ENCODE data around the gene CRACR2A. TPM values are rescaled to one million over a fixed set of nuclear protein-coding genes. Genes with fewer than 3 reads are reported as not detected.

CRACR2A gene
- total RNA-seq, 1 experiment from 2014 or later, result not detected

- ChIA-PET CTCF (interaction anchor here (0.6 to 0.7 kb wide), 2 partner anchors 131 to 928 kb away, joined by 3 read pairs; no protein-coding TSS in a partner anchor), POLR2A (no interaction called here)
- peaks cover 12% of the 10 kb centered on the region for H3K4me1 Mint-ChIP-seq (ENCODE audit: insufficient read depth, unreplicated experiment)
- no TSS peak for BruUV-seq (replicated peaks)
- no peak overlapping the region for H3K4me3 Mint-ChIP-seq (ENCODE audit: unreplicated experiment)
- H3K36me3 Mint-ChIP-seq (ENCODE audit: insufficient read depth, unreplicated experiment), result no peaks in the 10 kb centered on the region
- intact Hi-C loops (cut with micrococcal nuclease), result no loop called here
- H3K9me3 Mint-ChIP-seq (ENCODE audit: unreplicated experiment), result no peaks in the 10 kb centered on the region
- no peak overlapping the region for H3K27ac Mint-ChIP-seq (ENCODE audit: low read depth, unreplicated experiment)
- DNase-seq (ENCODE audit: unreplicated experiment), result no peak
- H3K27me3 Mint-ChIP-seq (ENCODE audit: insufficient read depth, unreplicated experiment), result peaks cover 12% of the 10 kb centered on the region
- TF ChIP-seq, protein P1, sequence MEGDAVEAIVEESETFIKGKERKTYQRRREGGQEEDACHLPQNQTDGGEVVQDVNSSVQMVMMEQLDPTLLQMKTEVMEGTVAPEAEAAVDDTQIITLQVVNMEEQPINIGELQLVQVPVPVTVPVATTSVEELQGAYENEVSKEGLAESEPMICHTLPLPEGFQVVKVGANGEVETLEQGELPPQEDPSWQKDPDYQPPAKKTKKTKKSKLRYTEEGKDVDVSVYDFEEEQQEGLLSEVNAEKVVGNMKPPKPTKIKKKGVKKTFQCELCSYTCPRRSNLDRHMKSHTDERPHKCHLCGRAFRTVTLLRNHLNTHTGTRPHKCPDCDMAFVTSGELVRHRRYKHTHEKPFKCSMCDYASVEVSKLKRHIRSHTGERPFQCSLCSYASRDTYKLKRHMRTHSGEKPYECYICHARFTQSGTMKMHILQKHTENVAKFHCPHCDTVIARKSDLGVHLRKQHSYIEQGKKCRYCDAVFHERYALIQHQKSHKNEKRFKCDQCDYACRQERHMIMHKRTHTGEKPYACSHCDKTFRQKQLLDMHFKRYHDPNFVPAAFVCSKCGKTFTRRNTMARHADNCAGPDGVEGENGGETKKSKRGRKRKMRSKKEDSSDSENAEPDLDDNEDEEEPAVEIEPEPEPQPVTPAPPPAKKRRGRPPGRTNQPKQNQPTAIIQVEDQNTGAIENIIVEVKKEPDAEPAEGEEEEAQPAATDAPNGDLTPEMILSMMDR (IDR thresholded peaks at IDR 0.05; ENCODE audit: unreplicated experiment), result no peak
Observed at GRCh38 chr12:3646561-3647241, 106.2 kb downstream of the CRACR2A start.

- no TSS peak for BruUV-seq (replicated peaks)
- TF ChIP-seq, protein P1 (IDR thresholded peaks at IDR 0.05; ENCODE audit: unreplicated experiment), result no peak
- DNase-seq (ENCODE audit: unreplicated experiment), result no peak
- POLR2A ChIA-PET, result no interaction called here
- H3K27ac Mint-ChIP-seq (ENCODE audit: low read depth, unreplicated experiment), result no peak overlapping the region
- H3K27me3 Mint-ChIP-seq (ENCODE audit: insufficient read depth, unreplicated experiment), result peaks cover 11% of the 10 kb centered on the region
- no peak overlapping the region for H3K4me3 Mint-ChIP-seq (ENCODE audit: unreplicated experiment)
- intact Hi-C loops (cut with micrococcal nuclease), result no loop called here
- CTCF ChIA-PET, result interaction anchor here (0.7 to 1.0 kb wide), 2 partner anchors 345 to 437 kb away, joined by 3 to 5 read pairs; no protein-coding TSS in a partner anchor
- no peaks in the 10 kb centered on the region for H3K9me3 Mint-ChIP-seq (ENCODE audit: unreplicated experiment)
- H3K4me1 Mint-ChIP-seq (ENCODE audit: insufficient read depth, unreplicated experiment), result peaks cover 13% of the 10 kb centered on the region
- no peaks in the 10 kb centered on the region for H3K36me3 Mint-ChIP-seq (ENCODE audit: insufficient read depth, unreplicated experiment)
Observed at GRCh38 chr12:3645091-3645490, 107.8 kb downstream of the CRACR2A start.

DNA sequence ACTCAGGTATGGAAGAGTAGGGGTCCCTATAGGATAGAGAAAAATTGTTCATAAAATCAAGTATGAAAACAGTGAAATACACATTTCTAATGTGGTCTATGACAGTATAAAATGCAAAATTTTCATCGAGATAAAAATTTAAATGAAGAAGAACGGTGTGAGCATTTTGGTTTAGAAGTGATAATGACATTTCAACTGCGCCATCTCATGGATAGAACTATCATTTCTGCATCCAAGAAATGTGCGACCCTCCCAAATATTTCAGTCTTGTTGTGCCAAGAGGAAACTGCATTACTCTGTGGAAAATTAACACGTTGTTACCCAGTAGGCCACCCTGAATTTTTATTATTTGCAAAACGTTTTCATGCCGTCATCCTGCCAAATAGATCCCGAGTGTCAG is 108.8 kb downstream of the CRACR2A start:
- DNase-seq (ENCODE audit: unreplicated experiment), result no peak
- Mint-ChIP-seq H3K27me3 (ENCODE audit: insufficient read depth, unreplicated experiment) (peaks cover 1% of the 10 kb centered on the region), H3K9me3 (ENCODE audit: unreplicated experiment) (no peaks in the 10 kb centered on the region), H3K36me3 (ENCODE audit: insufficient read depth, unreplicated experiment) (no peaks in the 10 kb centered on the region), H3K4me3 (ENCODE audit: unreplicated experiment) (no peak overlapping the region), H3K4me1 (ENCODE audit: insufficient read depth, unreplicated experiment) (peaks cover 13% of the 10 kb centered on the region), H3K27ac (ENCODE audit: low read depth, unreplicated experiment) (no peak overlapping the region)
- ChIA-PET CTCF (interaction anchor here (0.6 kb wide), 1 partner anchor 121 kb away, joined by 3 read pairs; no protein-coding TSS in a partner anchor), POLR2A (no interaction called here)
- BruUV-seq (replicated peaks), result no TSS peak
- intact Hi-C loops (cut with micrococcal nuclease), result loop anchor here (1.0 kb wide), 1 partner anchor 344 kb away; no protein-coding TSS in a partner anchor
- TF ChIP-seq, protein P1 (IDR thresholded peaks at IDR 0.05; ENCODE audit: unreplicated experiment), result no peak

- POLR2A ChIA-PET, result interaction anchor here (0.7 to 1.2 kb wide), 2 partner anchors 21 to 342 kb away, joined by 3 read pairs; no protein-coding TSS in a partner anchor
- no peak overlapping the region for H3K4me3 Mint-ChIP-seq (ENCODE audit: unreplicated experiment)
Observed at GRCh38 chr12:3641428-3642018, 111.4 kb downstream of the CRACR2A start.

More at GRCh38 chr12:3641428-3642018, 111.4 kb downstream of the CRACR2A start:
- peaks cover 13% of the 10 kb centered on the region for H3K4me1 Mint-ChIP-seq (ENCODE audit: insufficient read depth, unreplicated experiment)
- no peaks in the 10 kb centered on the region for H3K9me3 Mint-ChIP-seq (ENCODE audit: unreplicated experiment)
- no TSS peak for BruUV-seq (replicated peaks)
- H3K27me3 Mint-ChIP-seq (ENCODE audit: insufficient read depth, unreplicated experiment), result no peaks in the 10 kb centered on the region
- intact Hi-C loops (cut with micrococcal nuclease), result no loop called here
- H3K36me3 Mint-ChIP-seq (ENCODE audit: insufficient read depth, unreplicated experiment), result no peaks in the 10 kb centered on the region
- TF ChIP-seq, protein P1 (IDR thresholded peaks at IDR 0.05; ENCODE audit: unreplicated experiment), result no peak
- CTCF ChIA-PET, result interaction anchor here (0.6 to 2.8 kb wide), 3 partner anchors 10 to 342 kb away, joined by 3 to 10 read pairs (median 6); no protein-coding TSS in a partner anchor
- H3K27ac Mint-ChIP-seq (ENCODE audit: low read depth, unreplicated experiment), result peak overlapping the region; percentile 21
- peak; percentile 27 for DNase-seq (ENCODE audit: unreplicated experiment)

Measured in MCF 10A (cell line).